ENCODE results near the gene ADGRG3.

Gene ADGRG3

GRCh38 chr16:57725554-57725953 is 57.4 kb downstream of the ADGRG3 start:
- no peak for TF ChIP-seq EZH2 (optimal IDR thresholded peaks at IDR 0.05; ENCODE audit: low read depth, low read length)
- no peak for TF ChIP-seq CTCF (IDR thresholded peaks at IDR 0.05; ENCODE audit: low read length)
- no peak for TF ChIP-seq EZH2phosphoT487 (IDR thresholded peaks at IDR 0.05; ENCODE audit: low read length)
- Histone ChIP-seq H3K4me2 (ENCODE audit: low read depth, low read length) (no peak overlapping the region), H3K4me1 (ENCODE audit: low read length) (no peaks in the 10 kb centered on the region), H3K27me3 (replicated peaks; ENCODE audit: insufficient read depth, low read length) (peaks cover 17% of the 10 kb centered on the region; the same call in 1 of the 2 replicates), H3K9me2 (replicated peaks; ENCODE audit: insufficient read depth, low read length) (no peaks in the 10 kb centered on the region), H4K20me1 (ENCODE audit: insufficient read depth, low read length) (no peaks in the 10 kb centered on the region), H3K79me2 (ENCODE audit: low read length) (no peaks in the 10 kb centered on the region), H3K9ac (ENCODE audit: low read length) (no peak overlapping the region), H2AFZ (ENCODE audit: low read length) (no peak overlapping the region), H3K4me3 (ENCODE audit: low read length) (no peak overlapping the region), H3K27ac (ENCODE audit: low read length) (no peak overlapping the region), H3K9me3 (replicated peaks; ENCODE audit: insufficient read depth, low read length) (no peaks in the 10 kb centered on the region), H3F3A (ENCODE audit: insufficient read depth, low read length) (no peaks in the 10 kb centered on the region), H3K36me3 (replicated peaks; ENCODE audit: insufficient read depth, low read length) (no peaks in the 10 kb centered on the region)
- no peak for DNase-seq

- Histone ChIP-seq H3K9me3 (replicated peaks; ENCODE audit: insufficient read depth, low read length) (no peaks in the 10 kb centered on the region), H3K79me2 (ENCODE audit: low read length) (no peaks in the 10 kb centered on the region), H3K27me3 (replicated peaks; ENCODE audit: insufficient read depth, low read length) (peaks cover 17% of the 10 kb centered on the region; the same call in 1 of the 2 replicates), H3K4me2 (ENCODE audit: low read depth, low read length) (no peak overlapping the region), H4K20me1 (ENCODE audit: insufficient read depth, low read length) (no peaks in the 10 kb centered on the region), H3K27ac (ENCODE audit: low read length) (no peak overlapping the region), H3K4me3 (ENCODE audit: low read length) (no peak overlapping the region), H3K36me3 (replicated peaks; ENCODE audit: insufficient read depth, low read length) (no peaks in the 10 kb centered on the region), H3K9me2 (replicated peaks; ENCODE audit: insufficient read depth, low read length) (no peaks in the 10 kb centered on the region), H3K4me1 (ENCODE audit: low read length) (no peaks in the 10 kb centered on the region), H2AFZ (ENCODE audit: low read length) (no peak overlapping the region), H3K9ac (ENCODE audit: low read length) (no peak overlapping the region), H3F3A (ENCODE audit: insufficient read depth, low read length) (no peaks in the 10 kb centered on the region)
- no peak for DNase-seq
- TF ChIP-seq EZH2phosphoT487 (IDR thresholded peaks at IDR 0.05; ENCODE audit: low read length) (no peak), EZH2 (optimal IDR thresholded peaks at IDR 0.05; ENCODE audit: low read depth, low read length) (no peak), CTCF (IDR thresholded peaks at IDR 0.05; ENCODE audit: low read length) (no peak)
Measured at GRCh38 chr16:57725976-57726375, 57.9 kb downstream of the ADGRG3 start.

GRCh38 chr16:57726433-57726947 is 58.4 kb downstream of the ADGRG3 start:
- H3K4me1 ChIP-seq (ENCODE audit: low read length): no peaks in the 10 kb centered on the region
- no peaks in the 10 kb centered on the region for H3K36me3 ChIP-seq (replicated peaks; ENCODE audit: insufficient read depth, low read length)

More at GRCh38 chr16:57726433-57726947, 58.4 kb downstream of the ADGRG3 start:
- Histone ChIP-seq H3K4me2 (ENCODE audit: low read depth, low read length) (no peak overlapping the region), H3K79me2 (ENCODE audit: low read length) (no peaks in the 10 kb centered on the region), H3K9me2 (replicated peaks; ENCODE audit: insufficient read depth, low read length) (no peaks in the 10 kb centered on the region), H3K9ac (ENCODE audit: low read length) (no peak overlapping the region), H2AFZ (ENCODE audit: low read length) (no peak overlapping the region), H3K27ac (ENCODE audit: low read length) (no peak overlapping the region), H3F3A (ENCODE audit: insufficient read depth, low read length) (no peaks in the 10 kb centered on the region), H3K4me3 (ENCODE audit: low read length) (no peak overlapping the region), H3K27me3 (replicated peaks; ENCODE audit: insufficient read depth, low read length) (peaks cover 17% of the 10 kb centered on the region; the same call in 1 of the 2 replicates), H4K20me1 (ENCODE audit: insufficient read depth, low read length) (no peaks in the 10 kb centered on the region), H3K9me3 (replicated peaks; ENCODE audit: insufficient read depth, low read length) (no peaks in the 10 kb centered on the region)
- DNase-seq: no peak
- no peak for TF ChIP-seq CTCF (IDR thresholded peaks at IDR 0.05; ENCODE audit: low read length)
- TF ChIP-seq EZH2phosphoT487 (IDR thresholded peaks at IDR 0.05; ENCODE audit: low read length): no peak
- TF ChIP-seq EZH2 (optimal IDR thresholded peaks at IDR 0.05; ENCODE audit: low read depth, low read length): no peak

Data from MM.1S (cell line).